IPS DF 4.7 (cell line): ENCODE results near the gene FKBP8.
"Not testable (repeated sequence)": the region's sequence is repeated elsewhere in the genome, so short reads cannot be mapped to it uniquely, and the experiment has no call there.

Experiments
- DNase-seq: peaks from one replicate; pipeline ENCODE4 v3.0.0-alpha.2; 2013; ENCODE audit warnings: low spot score; ENCODE audit errors: extremely low read depth

Gene FKBP8

GRCh38 chr19:18559685-18560084, 16.3 kb upstream of the FKBP8 start:
- DNase-seq: no peak

- DNase-seq: no peak
Observed at GRCh38 chr19:18558604-18559003, 15.2 kb upstream of the FKBP8 start.

DNA sequence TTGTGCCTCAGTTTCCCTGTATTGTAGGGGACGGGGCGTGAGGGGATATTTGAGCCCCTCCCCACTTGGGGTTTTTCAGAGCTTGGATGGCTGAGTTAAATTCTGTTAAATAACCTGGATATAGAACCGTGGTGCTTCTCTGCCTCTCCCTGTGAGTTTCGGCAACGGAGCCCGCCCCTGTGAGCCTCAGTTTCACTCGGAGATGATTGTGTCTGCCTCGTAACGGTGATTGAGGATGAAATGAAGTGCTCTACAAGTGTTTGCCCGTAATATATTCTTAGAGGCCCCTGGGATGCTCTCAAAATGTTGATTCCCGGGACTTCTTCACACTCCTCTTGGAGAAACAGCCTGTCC, 14.8 kb upstream of the FKBP8 start:
- DNase-seq: no peak

GRCh38 chr19:18557411-18558201, 14.2 kb upstream of the FKBP8 start, which contains the start of gene KXD1:
Gene KXD1, plus strand, starts transcription at chr19:18557870. Its CDS starts 4,187 bp downstream, at chr19:18562057.
- DNase-seq: peak; percentile 89

- no peak for DNase-seq
Observed at GRCh38 chr19:18551631-18552030, 8.3 kb upstream of the FKBP8 start.

DNA sequence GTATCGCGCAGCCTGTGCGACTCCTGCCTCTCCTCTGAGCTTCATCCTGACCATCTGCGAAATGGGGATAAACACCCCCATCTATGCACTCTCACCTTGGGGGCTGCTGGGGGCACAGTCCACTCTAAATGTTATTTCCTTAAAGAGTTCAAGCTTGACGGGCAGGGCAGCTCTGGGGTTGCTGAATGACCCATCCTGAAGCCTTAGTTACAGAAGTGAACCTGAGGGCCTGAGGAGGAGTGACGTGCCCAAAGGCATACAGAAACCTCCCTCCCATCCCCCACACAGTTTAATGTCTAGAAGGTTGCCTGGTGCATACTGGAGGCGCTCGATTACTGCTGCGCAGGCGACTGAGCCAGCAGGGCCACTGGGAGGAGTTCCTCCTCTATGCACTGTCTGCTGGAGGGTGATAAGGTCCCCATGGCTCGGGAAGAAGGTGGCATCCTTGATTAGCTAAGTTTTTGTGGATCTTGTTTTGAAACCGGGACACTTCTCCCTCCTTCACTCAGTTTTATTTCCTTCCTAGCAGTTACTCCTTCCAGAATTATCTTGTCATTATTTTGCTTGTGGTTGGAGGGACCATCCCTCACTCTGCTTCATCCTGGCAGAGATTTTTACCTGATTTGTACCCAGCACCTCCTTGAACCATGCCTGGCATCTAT, 572 bp upstream of the FKBP8 start:
- no peak for DNase-seq

DNA sequence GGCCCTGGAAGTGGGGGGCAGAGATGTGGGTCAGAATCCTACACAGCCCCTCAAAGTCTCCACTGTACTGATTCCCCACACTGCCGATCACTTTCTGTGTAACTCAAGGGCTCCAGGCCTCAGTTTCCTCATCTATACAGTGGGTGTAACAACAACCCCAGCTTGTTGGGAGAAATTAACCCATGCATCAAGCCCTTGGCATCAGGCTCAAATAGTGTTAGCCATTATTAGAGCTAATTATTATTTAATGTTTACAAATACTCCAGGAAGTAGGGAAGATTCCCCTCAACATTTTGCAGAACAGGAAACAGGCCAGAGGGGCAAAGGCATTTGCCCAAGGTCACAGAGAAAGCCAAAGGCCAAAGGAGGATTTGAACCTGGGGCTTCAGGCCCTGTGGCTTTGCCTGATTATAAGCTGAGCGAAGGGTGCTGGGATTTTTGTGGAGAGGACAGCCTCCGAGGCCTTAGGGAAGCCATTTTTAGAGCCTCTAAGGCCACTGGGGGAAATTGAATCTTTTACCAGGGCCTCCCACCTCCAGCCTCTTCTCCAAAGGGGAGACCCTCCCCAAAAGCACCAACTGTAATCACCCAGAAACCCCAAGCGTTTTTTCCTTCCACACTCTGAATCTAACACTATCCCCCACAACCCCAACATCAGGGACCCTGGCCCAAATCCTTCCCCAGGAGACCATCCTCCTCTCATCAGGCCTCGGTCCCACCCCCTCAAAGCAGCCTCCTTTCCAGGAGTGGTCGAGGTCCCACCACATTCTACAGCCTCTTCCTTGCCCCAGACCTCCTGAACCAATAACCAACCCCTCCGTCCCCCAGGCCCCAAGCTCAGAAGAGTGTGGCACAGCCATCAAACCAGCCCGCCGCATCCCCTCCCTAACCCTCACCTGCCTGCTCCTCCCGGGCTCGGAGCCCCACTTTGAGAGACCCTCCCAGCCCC, 1.1 kb downstream of the FKBP8 start:
- no peak for DNase-seq

DNA sequence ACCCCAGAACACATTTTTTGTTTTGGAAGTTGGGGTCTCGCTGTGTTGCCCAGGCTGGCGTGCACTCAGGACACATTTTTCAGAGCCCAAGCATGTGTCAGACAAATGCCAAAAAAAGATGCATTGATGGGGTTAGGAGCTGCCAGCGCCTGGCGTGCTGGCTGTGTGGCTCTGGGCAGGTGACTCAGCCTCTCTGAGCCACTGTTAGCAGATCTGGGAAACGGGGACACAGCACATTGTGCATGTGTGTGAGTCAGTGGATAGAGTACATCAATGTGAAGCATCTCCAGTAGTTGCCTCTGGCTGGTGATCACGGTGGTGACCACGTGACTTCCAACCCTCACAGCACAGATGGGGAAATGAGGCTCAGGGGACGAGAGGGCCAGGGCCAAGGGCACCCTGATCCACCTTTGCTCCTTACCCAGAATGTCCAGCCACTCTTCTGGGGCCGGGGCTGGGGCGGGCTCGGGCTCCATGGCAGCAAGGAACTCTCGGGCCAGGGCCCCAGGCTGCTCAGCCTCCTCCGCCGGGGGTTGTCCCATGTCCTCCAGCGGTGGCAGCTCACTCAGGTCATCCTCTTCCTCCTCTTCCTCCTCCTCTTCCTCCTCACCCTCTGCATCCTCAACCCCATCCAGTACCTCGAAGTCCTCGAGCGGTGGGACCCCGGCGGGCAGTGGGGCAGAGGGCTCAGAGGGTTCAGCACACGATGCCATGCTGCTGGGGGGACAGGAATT, 1.9 kb downstream of the FKBP8 start:
- DNase-seq: no peak

DNA sequence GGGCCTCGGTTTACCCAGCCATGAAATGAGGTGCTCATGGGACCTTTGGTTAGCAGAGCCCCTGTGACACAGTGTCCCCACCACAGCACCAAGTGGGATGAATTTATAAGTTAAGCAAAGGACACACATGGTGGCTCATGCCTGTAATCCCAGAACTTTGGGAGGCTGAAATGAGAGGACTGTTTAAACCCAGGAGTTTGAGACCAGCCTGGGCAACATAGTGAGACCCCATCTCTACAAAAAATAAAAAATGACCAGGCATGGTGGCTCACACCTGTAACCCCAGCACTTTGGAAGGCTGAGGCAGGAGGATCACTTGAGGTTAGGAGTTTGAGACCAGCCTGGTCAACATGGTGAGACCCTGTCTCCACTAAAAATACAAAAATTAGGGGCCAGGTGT, 3.2 kb downstream of the FKBP8 start:
- DNase-seq: not testable (repeated sequence)

- DNase-seq: no peak
Observed at GRCh38 chr19:18539372-18539771, 4.0 kb downstream of the FKBP8 start.

DNA sequence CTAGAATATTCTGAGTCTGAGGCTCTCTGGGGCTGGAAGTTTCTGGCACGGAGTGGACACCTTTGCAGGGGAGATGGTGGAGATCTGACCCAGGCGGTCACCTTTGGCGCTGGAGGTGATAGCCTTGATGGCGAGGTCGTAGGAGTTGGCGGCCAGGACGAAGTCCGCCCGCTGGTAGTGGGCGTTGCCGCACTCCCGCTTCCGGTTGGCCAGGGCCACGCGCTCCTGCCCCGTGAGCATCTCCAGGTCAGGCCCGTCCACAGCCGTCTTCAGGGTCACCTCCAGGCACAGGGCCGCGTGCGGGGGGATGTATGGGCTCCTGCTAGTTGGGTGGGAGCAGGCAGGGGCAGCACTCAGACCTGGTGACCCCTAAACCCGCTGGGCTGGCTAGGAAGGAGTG, 5.3 kb downstream of the FKBP8 start:
- DNase-seq: no peak

- DNase-seq: no peak
Observed at GRCh38 chr19:18537431-18537830, 5.9 kb downstream of the FKBP8 start.

DNA sequence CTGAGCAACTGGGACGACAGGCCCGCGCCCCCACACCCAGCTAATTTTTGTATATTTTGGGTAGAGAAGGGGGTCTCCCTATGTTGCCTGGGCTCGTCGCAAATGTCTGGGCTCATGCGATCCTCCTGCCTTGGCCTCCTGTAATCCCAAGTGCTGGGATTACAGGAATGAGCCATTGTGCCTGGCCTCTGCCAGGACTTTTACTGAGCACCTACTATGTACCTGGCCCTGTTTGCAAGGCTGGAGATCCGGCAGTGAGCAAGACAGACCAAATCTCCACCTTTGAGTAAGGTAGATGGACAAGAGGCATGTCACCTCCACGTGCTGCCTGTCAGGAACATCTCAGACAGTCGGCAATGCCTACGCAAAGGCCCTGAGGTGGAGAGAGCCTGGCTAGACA, 6.9 kb downstream of the FKBP8 start:
- no peak for DNase-seq

GRCh38 chr19:18533058-18533457, 10.3 kb downstream of the FKBP8 start:
- no peak for DNase-seq

- no peak for DNase-seq
Observed at GRCh38 chr19:18532168-18532890, 11.0 kb downstream of the FKBP8 start.

GRCh38 chr19:18531485-18531884, 11.9 kb downstream of the FKBP8 start:
- no peak for DNase-seq

DNA sequence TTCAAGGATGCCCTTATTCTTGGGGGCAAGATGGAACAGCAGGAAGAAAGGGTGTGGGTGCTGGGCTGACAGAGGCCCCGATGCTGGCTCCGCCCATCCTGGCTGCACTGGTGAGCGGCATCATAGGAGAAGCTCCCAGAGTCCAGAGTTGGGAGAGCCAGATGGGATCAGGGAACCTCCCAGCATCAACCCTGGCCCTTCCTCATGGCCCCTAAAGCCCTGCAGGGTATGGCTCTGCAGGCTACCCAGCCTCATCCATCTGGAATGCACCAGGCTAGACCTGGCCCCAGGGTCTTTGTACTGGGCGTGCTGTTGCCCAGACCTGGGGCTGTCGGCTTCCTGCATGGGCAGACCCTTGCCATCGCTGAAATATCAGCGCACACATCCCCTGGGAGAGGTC, 13.6 kb downstream of the FKBP8 start:
- no peak for DNase-seq

DNA sequence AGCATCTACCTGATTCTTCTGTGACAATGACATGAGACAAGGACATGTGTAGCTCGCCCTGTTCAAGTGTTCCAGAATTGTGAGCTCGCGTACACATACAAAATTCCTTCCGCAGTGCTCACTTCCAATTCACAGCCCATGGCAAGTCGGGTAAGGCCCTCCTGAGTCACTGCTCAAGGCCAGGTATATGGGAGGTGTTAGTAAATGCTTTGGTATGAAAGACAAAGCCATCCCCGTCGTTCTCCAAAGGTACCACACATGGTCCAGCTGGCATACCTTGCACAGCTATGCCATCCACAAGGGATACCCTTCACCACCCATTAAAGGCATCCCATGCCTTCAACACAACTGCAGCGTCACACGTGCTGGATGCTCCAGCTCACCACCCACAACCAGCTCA, 17.1 kb downstream of the FKBP8 start:
- no peak for DNase-seq

GRCh38 chr19:18523841-18524240, 19.5 kb downstream of the FKBP8 start:
- DNase-seq: no peak

- not testable (repeated sequence) for DNase-seq
Observed at GRCh38 chr19:18522862-18523440, 20.4 kb downstream of the FKBP8 start.
